GM06990 (cell line): Measurements from ENCODE around the gene ITPA.

Experiments
- DNase-seq: peaks from one replicate; pipeline ENCODE4 v3.0.0-alpha.2; 2011; ENCODE audit not compliant: insufficient read length; ENCODE audit errors: extremely low read depth
- H3K27me3 ChIP-seq: replicated peaks from 2 replicates; pipeline ENCODE4 v1.6.0; 2011; ENCODE audit warnings: low read length; ENCODE audit not compliant: control insufficient read depth, insufficient read depth
- H3K36me3 ChIP-seq: 2 replicates; pipeline ENCODE4 v1.5.1; 2011; ENCODE audit warnings: low read length; ENCODE audit not compliant: control insufficient read depth, insufficient read depth
- H3K4me3 ChIP-seq: replicated peaks from 2 replicates; pipeline ENCODE4 v1.5.1; 2011; ENCODE audit warnings: low read depth, mild to moderate bottlenecking, control low read depth, low read length
- TF ChIP-seq, protein P1 (sequence below): IDR thresholded peaks from 2 replicates; pipeline ENCODE4 v1.5.1; 2011; ENCODE audit warnings: low read length, control low read depth, mild to moderate bottlenecking, inconsistent platforms; ENCODE audit not compliant: insufficient read depth, poor library complexity, severe bottlenecking

The ITPA gene

DNA sequence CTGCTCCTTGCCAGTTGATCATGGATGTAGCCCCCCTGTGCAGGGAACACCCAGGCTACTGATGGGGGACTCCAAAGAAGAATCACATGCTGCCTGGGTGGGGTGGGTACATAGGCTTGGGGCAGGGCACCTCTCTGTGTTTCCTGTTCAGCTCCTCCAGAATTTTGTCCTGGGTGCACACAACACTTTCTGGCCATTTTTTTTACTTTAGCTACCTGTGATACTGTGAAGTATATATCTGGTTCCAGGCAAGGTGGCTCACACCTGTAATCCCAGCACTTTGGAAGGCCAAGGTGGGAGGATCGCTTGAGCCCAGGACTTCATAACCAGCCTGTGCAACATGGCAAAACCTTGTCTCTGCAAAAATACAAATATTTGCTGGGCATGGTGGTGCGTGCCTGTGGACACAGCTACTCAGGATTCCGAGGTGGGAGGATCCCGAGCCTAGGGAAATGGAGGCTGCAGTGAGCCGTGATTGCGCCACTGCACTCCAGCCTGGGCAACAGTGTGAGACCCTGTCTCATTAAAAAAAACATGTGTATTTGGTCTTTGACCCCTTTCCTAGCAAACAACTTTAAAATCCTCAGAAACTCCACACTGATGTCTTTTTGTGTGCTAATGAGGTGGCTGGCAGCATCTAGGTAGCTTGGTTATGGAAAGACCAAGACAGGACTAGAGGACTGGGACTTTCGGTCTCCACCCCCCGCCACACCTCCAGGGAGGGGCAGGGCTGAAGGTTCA is 15.6 kb downstream of the ITPA start:
- DNase-seq: no peak
- Histone ChIP-seq H3K36me3 (peaks cover 19% of the 10 kb centered on the region), H3K4me3 (no peak overlapping the region), H3K27me3 (no peaks in the 10 kb centered on the region; the same call in 1 of the 2 replicates)
- TF ChIP-seq, protein P1, sequence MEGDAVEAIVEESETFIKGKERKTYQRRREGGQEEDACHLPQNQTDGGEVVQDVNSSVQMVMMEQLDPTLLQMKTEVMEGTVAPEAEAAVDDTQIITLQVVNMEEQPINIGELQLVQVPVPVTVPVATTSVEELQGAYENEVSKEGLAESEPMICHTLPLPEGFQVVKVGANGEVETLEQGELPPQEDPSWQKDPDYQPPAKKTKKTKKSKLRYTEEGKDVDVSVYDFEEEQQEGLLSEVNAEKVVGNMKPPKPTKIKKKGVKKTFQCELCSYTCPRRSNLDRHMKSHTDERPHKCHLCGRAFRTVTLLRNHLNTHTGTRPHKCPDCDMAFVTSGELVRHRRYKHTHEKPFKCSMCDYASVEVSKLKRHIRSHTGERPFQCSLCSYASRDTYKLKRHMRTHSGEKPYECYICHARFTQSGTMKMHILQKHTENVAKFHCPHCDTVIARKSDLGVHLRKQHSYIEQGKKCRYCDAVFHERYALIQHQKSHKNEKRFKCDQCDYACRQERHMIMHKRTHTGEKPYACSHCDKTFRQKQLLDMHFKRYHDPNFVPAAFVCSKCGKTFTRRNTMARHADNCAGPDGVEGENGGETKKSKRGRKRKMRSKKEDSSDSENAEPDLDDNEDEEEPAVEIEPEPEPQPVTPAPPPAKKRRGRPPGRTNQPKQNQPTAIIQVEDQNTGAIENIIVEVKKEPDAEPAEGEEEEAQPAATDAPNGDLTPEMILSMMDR: no peak

- TF ChIP-seq, protein P1: no peak
- H3K27me3 ChIP-seq: no peaks in the 10 kb centered on the region; the same call in 1 of the 2 replicates
- H3K36me3 ChIP-seq: peaks cover 16% of the 10 kb centered on the region
- no peak overlapping the region for H3K4me3 ChIP-seq
- no peak for DNase-seq
These were observed 16.8 kb downstream of the ITPA start for GRCh38 chr20:3226093-3226492.

DNA sequence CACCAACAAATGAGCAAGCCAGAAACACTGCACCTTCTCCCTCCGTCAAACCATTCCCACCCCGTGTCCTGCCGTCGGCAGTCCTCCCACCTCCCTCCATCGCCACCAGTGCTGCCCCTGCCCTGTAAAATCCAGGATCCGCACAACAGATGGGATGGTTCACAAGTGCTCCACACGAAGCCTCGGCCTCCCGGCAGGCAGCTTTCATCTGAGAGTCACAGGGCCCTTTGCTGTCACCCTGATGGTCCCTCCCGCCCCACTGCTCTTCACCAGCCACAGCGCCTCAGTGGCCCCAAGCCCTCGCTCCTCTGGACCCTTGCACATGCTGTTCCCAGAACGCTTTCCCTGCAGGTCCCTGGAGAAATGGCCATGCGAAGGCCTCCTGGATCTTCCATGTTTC is 17.6 kb downstream of the ITPA start:
- peaks cover 13% of the 10 kb centered on the region for H3K36me3 ChIP-seq
- H3K27me3 ChIP-seq: no peaks in the 10 kb centered on the region; the same call in 1 of the 2 replicates
- no peak for DNase-seq
- TF ChIP-seq, protein P1: no peak
- no peak overlapping the region for H3K4me3 ChIP-seq

DNA sequence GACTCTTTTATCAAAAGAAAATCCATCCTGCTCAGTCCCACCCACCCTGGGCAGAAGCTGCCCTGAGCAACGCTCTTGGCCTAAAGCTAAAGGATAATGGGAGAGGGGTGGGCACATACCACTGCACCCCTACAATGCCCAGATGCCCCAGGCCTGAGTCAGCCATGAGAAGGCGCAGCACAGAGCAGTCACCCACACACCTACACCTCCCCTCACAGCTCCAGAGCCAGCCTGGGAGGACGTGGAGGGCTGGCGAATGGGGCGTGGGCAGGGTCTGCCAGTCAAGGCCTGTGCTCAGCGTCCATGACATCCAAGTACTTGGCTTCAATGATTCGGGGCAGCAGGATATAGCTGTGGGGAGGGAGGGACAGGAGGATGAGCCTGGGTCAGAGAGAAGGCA is 18.2 kb downstream of the ITPA start:
- no peaks in the 10 kb centered on the region; the same call in 1 of the 2 replicates for H3K27me3 ChIP-seq
- no peak for DNase-seq
- TF ChIP-seq, protein P1: no peak
- no peak overlapping the region for H3K4me3 ChIP-seq
- peaks cover 12% of the 10 kb centered on the region for H3K36me3 ChIP-seq

- no peak for DNase-seq
- Histone ChIP-seq H3K36me3 (peaks cover 11% of the 10 kb centered on the region), H3K27me3 (no peaks in the 10 kb centered on the region; the same call in 1 of the 2 replicates), H3K4me3 (no peak overlapping the region)
- TF ChIP-seq, protein P1: no peak
These were observed 18.8 kb downstream of the ITPA start for GRCh38 chr20:3227936-3228749.
